ENCODE data around the gene TIMM44. TPM values are rescaled to one million over a fixed set of nuclear protein-coding genes. Genes with fewer than 3 reads are reported as not detected.
"Not testable (repeated sequence)": the region's sequence is repeated elsewhere in the genome, so short reads cannot be mapped to it uniquely, and the experiment has no call there.

Gene TIMM44
- total RNA-seq, 1 donor from 2014 or later: 68.8 TPM

DNA sequence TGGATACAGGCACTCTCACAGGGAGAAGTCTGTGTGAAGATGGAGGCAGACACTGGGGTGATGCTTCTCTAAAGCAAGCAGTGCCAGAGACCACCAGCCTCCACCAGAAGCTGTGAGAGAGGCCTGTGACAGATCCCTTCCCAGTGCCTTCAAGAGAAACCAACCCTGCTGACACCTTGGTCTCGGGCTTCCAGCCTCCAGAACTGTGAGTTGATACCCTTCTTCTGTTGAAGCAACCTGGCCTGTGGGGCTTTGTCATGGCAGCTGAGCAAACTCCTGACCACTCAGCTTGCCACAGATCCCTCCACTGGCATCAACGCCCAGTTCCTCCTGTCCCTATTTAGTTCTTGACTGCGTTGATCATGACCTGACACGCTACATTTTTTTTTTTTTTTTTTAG lies 33.0 kb upstream of the TIMM44 start:
- DNase-seq: no peak

DNA sequence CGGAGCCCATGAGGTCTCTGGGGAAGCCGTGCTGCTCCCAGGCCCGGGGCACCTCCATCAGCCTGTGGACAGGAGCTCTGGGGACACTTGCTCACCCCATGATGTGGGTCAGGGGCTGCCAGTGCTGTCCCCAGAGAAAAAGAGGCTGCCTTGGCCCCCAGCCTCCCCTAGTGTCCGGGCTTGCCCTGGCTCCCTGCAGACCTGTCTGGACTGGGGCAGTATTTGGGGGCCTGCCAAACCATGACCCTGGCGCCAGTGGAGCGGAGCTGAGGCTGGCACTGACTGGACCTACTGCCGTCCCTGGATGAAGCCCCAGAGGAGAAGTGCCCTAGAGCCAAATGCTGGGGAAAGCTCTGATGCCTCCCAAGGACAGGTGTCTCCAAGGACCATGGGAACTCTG lies 31.6 kb upstream of the TIMM44 start:
- DNase-seq: no peak

DNA sequence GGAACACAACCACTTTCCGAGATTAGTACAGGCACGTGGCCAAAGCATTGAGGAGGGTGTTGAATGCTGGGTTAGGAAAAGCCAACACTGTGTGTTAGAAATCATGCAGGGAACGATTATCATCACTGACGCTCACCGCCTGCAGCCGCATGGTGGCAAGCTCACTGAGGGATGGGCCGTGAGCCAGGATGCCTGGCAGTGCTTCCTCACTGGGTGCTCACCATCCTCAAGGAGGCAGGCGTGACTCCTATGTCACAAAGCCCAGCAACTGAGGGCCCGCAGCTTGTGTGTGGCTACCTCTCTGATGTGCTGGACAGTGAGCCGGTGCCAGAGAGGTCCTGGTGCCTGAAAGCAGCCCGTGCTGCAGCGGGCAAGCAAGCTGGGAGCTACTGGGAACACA lies 30.4 kb upstream of the TIMM44 start:
- DNase-seq: no peak

DNA sequence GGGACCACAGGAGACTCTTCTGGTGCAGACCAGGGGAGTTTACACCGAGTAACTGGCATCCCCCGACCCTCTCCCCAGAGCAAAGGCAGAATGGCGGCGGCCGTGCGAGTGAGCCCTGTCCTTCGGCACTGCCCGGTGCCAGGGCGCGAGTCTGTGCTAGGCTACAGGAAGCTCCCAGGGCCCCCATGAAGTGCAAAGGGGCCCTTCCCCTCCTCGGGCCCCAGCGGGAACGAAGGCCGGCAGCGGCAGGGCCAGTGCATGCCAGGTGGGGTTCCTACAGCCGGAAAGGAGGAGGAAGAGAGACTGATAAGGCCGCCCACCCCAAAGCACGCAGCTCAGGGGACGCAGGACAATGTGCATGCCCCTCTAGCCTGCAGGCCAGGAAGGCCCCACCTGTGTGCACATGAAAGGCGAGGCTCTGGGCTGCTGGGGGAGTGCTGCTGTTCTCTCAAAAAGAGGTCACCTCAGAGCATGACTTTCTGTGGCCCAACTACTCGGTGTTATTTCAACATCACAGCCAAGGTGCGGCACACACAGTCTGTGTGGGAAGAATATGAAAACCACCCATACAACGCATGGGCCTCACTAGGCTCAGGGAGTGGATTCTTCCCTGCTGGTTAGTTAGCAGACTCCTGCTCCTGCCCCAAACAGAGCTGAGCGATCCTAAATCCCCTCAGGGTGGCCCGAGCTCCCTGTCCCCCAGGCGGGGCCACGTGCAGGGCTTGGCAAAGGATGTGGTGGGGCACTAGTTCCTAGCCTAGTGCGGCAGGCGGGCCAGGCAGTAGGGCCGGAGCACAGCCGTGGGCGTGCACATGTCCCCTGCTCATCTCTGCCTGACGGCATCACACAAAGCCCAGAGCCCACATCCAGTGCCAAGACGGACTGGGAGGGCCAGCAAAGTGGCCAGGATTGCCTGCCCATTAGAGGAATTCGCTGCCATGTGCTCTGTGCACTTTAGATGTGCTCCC lies 28.4 kb upstream of the TIMM44 start:
- DNase-seq: no peak

DNA sequence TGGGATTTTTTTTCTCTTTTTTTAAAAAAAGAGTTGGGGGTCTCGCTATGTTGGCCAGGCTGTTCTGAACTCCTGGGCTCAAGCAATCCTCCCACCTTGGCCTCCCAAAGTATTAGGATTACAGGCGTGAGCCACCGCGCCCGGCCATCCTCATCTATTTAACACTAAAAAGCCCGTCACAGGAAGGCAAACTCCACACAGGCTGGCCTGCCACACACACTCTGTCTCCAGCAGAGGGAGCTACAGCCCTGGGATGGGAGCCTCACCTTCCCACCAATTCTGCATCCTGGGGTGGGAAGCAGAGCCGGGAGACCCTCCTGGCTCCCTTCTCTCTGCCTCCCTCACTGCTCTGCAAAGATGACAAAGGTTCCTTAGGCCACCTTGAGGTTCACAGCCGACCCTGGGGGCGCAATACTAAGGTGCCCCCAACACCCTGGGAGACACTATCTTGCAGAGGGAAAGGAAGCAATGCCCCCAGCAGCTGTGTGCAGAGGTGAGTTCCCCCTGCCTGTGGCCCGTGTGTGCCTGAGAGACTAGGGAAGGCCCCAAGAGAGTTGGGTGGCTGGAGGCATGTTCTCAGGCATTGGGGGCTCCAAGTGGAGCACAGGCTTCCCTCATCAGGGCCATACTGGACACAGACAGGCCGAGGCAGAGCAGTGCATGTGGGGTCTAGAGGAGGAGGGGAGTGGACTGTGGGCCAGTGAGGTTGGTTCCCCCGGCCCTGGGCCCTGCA lies 27.4 kb upstream of the TIMM44 start:
- peak; percentile 49 for DNase-seq

DNA sequence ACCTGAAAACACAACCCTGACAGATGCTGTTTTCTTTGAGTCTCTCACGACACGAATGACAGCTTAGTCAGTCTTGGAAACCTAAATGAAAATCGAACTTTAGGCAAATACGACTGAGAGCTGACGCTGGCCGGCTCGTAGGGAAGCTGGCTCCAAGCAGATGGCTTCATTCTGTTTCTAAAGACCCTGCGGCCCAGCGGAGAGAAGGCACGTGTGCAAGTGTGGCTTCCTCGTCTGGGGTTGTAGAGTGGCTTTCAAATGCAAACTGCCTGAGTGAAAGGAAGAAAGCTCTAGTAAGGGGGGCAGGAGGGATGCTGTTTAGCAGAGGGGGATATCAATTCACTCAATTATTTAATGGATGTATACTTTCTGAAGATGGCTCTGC lies 26.1 kb upstream of the TIMM44 start:
- no peak for DNase-seq

DNA sequence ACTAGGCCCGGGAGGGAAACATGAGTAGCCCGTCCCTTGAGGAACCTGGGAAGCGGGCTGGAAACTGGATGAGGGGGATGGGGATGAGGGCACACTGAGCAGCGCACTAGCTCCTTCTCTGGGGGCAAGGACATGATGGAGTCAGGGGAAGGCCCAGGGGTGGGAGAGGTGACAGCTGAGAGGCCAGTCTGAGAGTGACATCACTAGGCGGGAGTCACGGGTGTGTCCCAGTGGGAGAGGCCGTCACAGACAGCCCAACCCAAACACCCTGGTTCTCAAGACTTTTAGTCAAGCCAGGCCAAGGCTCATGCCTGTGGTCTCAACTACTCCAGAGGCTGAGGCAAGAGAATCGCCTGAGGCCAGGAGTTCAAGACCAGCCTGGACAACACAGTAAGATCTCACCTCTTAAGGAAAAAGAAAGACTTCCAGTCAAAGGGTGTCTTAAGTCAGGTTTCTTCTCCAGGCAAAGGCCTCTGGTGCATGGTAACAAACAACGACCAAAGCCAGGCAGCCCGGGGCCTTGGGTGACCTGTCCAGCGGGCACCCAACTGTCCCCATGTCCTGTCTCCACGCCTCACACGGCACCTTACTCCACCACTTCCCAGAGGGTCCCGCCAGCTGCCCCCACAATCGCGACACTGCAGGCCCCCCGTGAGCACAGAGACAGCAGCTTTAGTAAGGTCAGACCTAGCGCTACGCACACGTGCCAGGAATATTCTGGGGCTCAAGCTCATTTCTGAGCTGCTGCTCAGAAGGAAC lies 25.5 kb upstream of the TIMM44 start:
- no peak for DNase-seq

DNA sequence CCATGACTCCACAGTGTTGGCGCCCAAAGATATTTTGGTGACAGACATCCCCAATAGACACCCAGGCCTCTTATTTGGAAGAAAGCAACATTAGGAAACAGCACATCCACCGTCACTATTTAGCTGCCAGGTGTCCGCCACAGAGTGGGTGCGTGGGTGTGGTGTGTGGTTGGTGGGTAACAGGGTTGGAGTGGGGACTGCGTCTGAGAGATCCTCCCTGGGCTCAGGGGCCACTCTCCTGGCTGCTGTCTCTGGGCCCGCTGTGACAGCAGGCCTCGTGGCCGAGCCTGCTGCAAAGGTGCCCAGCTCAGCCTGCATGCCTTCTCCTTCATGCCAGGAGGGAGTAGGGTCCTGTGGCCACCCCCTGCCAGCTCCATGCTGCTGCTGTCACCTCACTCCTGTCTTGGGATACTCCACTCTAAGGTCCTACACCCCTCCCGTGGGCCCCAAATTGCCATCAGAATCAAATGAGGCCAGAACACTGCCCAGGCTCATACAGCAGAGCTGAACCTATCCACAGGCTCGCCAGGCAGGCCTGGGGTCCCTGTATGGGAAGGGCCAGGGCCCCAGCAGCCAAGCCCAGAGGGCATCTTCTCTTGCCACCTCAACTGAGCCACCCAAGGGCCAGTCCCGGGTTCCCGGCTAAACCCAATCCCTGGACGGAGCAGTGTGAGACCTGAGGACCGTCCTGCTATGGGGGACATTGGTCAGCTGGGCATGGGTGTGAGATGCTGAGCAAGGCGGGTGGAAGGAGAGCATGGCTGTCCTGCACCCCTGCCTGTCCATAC lies 24.7 kb upstream of the TIMM44 start:
- no peak for DNase-seq

DNA sequence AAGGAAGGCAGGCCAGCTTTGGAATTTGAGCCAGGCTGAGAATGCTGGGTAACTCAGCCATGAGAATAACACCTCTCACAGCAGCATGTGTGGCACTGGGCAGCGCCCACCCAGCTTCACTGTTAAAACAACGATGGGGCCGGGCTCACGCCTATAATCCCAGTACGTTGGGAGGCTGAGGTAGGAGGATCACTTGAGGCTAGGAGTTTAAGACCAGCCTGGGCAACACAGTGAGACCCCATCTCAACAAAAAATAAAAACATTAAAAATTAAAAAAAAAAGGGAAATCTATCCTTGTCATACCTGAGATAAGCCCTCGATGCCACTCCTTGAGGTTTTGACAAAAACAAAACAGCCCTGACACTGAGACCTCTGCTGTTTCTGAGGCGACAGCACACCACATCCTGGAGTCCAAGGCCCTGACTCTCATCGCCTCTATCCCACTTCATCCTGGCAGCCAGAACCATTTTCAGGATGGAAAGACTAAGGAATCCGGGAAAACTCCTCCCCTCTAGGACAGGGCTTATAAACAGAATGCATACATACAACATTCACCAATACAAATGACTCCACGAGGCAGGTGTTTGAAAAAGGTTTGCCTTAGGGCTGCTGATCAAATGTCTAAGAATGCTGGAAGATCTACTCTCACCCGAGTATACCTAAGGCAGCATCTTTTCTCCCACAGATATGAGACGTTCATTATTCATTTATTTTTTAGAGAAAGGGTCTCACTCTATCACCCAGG lies 22.6 kb upstream of the TIMM44 start:
- DNase-seq: no peak

DNA sequence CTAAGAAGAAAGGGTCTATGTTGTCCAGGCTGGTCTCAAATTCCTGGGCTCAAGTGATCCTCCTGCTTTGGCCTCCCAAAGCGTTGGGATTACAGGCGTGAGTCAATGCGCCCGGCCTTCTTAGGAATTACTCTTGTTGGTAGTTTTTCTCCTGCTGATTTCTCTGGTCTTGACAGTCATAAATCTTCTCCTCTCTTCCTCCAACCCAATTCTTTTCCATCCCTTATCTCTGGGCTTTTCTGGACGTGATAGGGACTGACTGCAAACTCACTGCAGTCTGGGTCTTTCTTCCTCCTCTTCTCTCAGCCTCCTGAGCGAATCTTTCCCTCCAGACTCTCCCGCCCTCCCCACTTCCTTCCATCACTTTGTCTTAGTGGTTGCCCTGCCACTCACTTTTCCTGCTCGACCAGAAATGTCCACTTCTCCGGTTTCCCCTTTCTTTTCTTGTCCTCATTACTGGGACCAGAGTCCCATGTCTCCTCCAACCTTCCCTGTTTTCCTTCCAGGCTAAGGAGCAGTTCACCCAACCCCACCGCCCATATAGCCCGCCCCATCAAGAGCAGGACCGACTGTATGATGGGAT lies 21.9 kb upstream of the TIMM44 start:
- no peak for DNase-seq

DNA sequence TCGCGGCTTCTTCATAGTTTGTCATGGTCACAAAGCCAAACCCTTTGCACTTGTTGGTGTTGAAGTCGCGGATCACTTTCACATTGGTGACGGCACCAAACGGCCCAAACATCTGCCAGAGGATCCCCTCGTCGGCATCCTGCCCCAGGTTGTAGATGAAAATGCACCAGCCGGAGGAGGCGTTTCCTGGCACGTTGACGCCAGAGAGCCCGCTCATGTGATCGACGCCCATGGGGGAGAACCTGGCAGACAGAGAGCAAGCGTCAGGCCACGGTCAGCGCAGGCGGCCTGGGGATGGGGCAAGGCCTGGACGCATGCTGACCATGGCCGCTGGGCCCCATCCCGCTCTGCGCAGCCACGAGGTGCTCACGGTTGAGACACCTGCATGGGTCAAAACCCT lies 20.1 kb upstream of the TIMM44 start:
- DNase-seq: no peak

DNA sequence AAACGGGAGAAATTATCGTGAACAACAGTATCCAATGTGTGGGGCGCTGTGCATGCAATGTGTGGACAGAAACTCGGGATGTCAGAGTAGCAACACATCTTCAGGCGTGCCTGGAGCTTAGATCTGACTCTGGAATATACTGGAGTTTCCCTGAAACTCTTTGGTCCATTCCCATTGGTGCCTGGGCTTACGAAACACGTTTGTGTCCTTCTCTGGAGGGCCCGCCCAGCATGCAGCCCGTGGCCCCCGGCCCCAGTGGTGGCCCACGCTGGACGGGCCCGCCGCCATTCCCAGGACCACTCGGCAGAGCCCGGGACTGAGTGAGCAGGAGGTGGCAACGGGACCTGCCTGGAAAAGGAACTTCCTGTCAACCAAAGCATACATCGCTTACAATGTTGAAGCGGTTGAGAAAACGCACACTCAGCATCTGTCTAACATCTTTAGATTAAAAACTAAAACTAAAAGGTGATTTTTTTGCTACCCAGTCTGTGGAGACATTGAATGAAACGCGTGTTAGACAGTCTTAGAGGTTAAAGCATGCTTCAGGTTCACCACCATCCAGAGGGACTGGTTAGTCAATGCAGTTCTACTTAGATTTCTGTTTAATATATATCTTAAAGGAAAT lies 19.3 kb upstream of the TIMM44 start:
- DNase-seq: no peak

DNA sequence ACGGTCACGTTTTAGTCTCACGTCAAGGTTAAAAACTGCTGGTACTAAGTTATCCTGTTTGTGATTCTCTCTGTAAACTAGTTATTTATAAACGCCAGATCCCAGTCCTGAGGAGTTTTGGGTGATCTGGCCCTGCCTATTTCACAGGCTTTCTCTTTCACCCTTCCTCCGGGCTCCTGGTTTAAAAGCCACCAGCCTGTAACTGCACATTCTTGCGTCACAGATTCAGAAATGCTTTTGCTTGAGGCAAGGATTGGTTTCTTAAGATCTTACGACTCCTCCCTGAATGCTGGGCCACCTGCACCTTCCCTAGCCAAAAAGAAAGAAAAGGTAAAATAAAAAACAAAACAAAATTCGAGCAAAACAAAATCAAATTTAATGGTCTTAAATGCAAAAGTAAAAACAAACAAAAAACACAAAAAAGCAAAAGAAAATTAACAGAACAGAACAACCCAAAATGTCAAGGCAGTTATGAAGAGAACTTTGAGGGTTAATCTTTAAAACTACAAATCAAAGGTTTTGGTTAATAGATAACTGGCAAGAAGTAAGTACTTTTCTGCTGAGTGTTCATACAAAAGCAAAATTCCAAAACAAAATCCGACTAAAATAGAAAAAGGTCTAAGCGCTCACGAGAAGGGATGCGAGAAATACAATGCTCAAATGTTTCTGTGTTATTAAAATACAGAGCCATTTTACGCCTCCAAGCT lies 18.6 kb upstream of the TIMM44 start:
- DNase-seq: no peak

DNA sequence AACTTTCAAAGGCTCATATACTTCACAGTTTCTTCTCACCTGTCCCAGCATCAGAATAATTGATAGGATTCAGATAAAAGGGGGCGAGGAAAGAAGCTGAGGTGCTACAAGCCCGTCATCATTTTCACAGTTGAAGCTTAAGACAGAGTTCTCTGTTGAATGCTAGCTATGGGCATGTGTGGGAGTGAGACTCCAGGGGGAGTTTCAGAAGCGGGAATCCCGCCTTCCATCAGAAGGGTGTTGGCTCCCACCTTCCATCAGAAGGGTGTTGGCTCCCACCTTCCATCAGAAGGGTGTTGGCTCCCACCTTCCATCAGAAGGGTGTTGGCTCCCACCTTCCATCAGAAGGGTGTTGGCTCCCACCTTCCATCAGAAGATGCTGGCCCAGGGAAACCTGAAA lies 17.6 kb upstream of the TIMM44 start:
- DNase-seq: not testable (repeated sequence)

DNA sequence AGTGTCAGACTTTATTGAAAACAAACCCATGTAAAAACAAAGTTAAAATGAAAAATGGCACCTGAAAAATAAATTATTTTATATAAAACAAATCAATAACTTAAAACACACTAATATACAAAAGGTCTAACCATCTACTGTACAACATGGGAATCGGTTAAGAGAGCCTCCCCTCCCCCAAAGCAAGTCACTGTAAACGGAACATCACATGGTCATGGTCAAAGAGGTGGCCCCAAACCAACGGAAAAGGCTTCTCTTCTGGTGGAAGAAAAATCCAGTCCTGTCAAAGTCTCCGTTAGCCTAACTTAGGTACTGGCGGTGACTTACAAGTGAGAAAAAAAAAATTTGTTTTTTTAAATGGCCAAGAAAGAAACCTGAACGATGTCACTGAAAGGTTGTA lies 15.7 kb upstream of the TIMM44 start:
- no peak for DNase-seq

DNA sequence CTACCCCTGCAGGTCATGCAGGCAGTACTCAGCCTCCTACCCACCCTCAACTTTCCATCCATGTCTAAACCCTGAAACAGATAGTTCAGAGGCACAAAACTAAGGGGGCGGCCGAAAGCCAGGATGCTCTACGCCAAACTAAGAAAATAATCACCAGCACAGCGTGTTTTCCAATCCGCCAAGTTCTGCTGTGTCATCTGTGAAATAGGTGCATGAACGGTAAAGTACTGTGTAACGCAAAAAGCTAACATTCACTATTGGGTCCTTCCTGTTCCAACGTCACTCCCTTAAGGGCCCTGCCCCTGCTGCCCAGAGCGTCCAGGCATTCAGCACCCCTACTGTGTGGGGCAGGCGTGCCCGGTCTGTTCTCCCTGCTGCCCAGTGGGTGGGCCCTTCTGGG lies 12.2 kb upstream of the TIMM44 start:
- no peak for DNase-seq

DNA sequence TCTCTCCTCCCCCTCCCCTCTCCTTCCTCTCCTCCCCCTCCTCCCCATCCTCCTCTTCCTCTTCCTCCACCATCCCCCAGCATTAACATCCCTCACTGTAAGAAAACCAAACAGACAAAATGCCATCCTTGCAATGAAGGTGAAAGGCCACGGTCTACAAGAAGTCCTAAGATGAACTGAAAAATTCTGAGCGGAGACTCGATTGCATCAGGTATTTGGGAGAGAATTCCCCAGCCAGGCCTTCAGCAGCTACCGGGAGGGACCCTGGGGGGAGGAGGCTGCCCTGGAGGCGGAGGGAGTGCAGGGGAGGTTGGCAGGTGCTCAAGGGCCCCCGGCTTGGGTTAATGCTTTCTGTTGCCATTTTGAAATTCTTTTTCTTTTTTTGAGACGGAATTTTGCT lies 10.1 kb upstream of the TIMM44 start:
- DNase-seq: no peak

DNA sequence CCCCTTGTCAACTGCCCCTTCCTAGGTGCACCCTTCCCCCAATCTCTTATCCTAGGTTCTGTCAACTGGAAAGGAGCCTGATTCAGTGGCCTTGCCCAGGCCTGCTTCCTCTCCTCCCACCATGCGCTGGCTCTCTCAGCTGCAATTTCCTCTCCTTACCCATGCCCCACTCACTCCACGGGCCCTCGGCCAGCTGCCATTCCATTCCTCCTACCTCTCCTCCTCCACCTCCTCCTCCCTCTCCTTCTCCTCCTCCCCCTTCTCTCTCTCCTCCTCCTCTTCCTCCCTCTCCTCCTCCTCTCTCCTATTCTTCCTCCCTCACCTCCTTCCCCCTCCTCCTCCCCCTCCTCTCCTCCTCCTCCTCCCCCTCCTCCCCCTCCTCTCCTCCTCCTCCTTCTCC lies 9.6 kb upstream of the TIMM44 start:
- no peak for DNase-seq

DNA sequence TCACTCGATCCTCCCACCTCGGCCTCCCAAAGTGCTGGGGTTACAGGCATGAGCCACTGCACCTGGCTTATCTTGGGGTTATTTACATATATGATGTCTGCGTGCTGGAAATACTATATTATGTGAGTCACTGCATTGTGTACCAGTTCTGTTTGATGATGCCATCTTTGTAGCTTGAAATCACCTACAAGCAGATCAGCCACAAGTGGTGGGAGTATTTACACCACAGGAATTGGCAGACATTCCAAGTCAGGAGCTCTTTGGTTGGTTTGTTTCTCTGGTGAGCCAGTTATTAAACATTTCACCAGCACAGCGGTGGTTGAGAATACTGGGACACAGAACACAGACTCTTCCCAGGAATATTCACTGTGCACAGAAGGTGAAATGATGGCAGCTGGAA lies 4.5 kb upstream of the TIMM44 start:
- no peak for DNase-seq

Data from tongue (tissue), 2 donors.